ENCODE data around the gene PRR15L.
"Not testable (repeated sequence)": the region's sequence is repeated elsewhere in the genome, so short reads cannot be mapped to it uniquely, and the experiment has no call there.

PRR15L gene

GRCh38 chr17:47935468-47935867 lies 22.2 kb downstream of the PRR15L start:
- not testable (repeated sequence) for DNase-seq (ENCODE audit: low spot score)

- DNase-seq (ENCODE audit: low spot score) = no peak
Observed at GRCh38 chr17:47934856-47935255, 22.8 kb downstream of the PRR15L start.

- no peak for DNase-seq (ENCODE audit: low spot score)
Observed at GRCh38 chr17:47931848-47932247, 25.8 kb downstream of the PRR15L start.

- DNase-seq (ENCODE audit: low spot score) = no peak
Observed at GRCh38 chr17:47929218-47930000, 28.3 kb downstream of the PRR15L start.

GRCh38 chr17:47928415-47928814 lies 29.3 kb downstream of the PRR15L start:
- DNase-seq (ENCODE audit: low spot score) = no peak

GRCh38 chr17:47927821-47928400 lies 29.8 kb downstream of the PRR15L start:
- DNase-seq (ENCODE audit: low spot score) = no peak

- no peak for DNase-seq (ENCODE audit: low spot score)
Observed at GRCh38 chr17:47925678-47925988, 32.0 kb downstream of the PRR15L start.

GRCh38 chr17:47924785-47925677 lies 32.7 kb downstream of the PRR15L start:
- no peak for DNase-seq (ENCODE audit: low spot score)

- DNase-seq (ENCODE audit: low spot score) = not testable (repeated sequence)
Observed at GRCh38 chr17:47919889-47920288, 37.8 kb downstream of the PRR15L start.

- no peak for DNase-seq (ENCODE audit: low spot score)
Observed at GRCh38 chr17:47918991-47919390, 38.7 kb downstream of the PRR15L start.

GRCh38 chr17:47918006-47918405 lies 39.7 kb downstream of the PRR15L start:
- DNase-seq (ENCODE audit: low spot score) = no peak

- DNase-seq (ENCODE audit: low spot score) = no peak
Observed at GRCh38 chr17:47917581-47917980, 40.1 kb downstream of the PRR15L start.

- DNase-seq (ENCODE audit: low spot score) = no peak
Observed at GRCh38 chr17:47916489-47917208, 41.0 kb downstream of the PRR15L start.

- no peak for DNase-seq (ENCODE audit: low spot score)
Observed at GRCh38 chr17:47915776-47916398, 41.8 kb downstream of the PRR15L start.

- no peak for DNase-seq (ENCODE audit: low spot score)
Observed at GRCh38 chr17:47914306-47914948, 43.3 kb downstream of the PRR15L start.

GRCh38 chr17:47913050-47913449 lies 44.6 kb downstream of the PRR15L start:
- DNase-seq (ENCODE audit: low spot score) = no peak

GRCh38 chr17:47907932-47908562 lies 49.6 kb downstream of the PRR15L start:
- no peak for DNase-seq (ENCODE audit: low spot score)

- no peak for DNase-seq (ENCODE audit: low spot score)
Observed at GRCh38 chr17:47906443-47906842, 51.2 kb downstream of the PRR15L start.

- DNase-seq (ENCODE audit: low spot score) = no peak
Observed at GRCh38 chr17:47905221-47905733, 52.4 kb downstream of the PRR15L start.

GRCh38 chr17:47902039-47902744 lies 55.5 kb downstream of the PRR15L start:
- no peak for DNase-seq (ENCODE audit: low spot score)

Measured in SW480 (cell line).